ENCODE results near the gene ARHGEF11. TPM values are rescaled to one million over a fixed set of nuclear protein-coding genes. Genes with fewer than 3 reads are reported as not detected.
A peak's percentile ranks its signal among the peaks of the same experiment; 100 is the strongest.
"Not testable (repeated sequence)": the region's sequence is repeated elsewhere in the genome, so short reads cannot be mapped to it uniquely, and the experiment has no call there.

The ARHGEF11 gene
- polyA plus RNA-seq, 1 donor (not counting 4 experiments of a cell fraction or from before 2014, with no cell fraction given): 8.0 TPM

DNA sequence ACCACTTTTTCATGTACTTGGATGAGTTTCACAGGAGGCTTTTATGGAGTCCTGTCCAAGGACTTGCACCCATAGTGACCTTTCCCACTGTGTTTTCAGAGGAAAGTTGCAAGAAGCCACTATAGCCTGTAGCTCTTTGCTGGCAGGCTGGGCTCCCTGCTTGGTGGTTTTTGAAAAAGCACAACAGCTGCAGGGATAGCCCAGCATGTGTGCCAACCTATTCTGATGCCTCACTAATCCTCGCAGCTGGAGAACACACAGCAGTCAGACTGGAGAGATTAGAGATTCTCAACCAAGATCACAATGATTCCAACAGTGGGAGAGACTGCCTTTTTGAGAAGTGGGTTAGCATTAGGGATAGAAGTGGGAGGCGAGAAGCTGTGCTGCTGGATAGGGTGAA is 24.1 kb upstream of the ARHGEF11 start:
- no peaks in the 10 kb centered on the region for H3K9me3 ChIP-seq (ENCODE audit: control insufficient read depth, low read depth, low read length)
- H3K4me2 ChIP-seq (ENCODE audit: control insufficient read depth, extremely low read depth, insufficient read depth, low read depth, low read length): no peak overlapping the region
- no peaks in the 10 kb centered on the region for H3K36me3 ChIP-seq (ENCODE audit: control insufficient read depth in 2 of 2, extremely low read depth in 1 of 2, insufficient read depth in 2 of 2, low read length in 2 of 2)
- dilution Hi-C loops (cut with MboI; ENCODE audit: extremely low pct_ligation_motif_present, low sequenced_read_pairs): no loop called here
- no peak overlapping the region for H3K27ac ChIP-seq (ENCODE audit: control insufficient read depth, insufficient read depth, low read length)
- H3K9me1 ChIP-seq (ENCODE audit: control insufficient read depth, extremely low read depth, insufficient read depth, low read length): no peaks in the 10 kb centered on the region
- H2AFZ ChIP-seq (ENCODE audit: control insufficient read depth, low read length): no peak overlapping the region
- H3K4me1 ChIP-seq (ENCODE audit: control insufficient read depth, extremely low read depth, insufficient read depth, low read length): peaks cover 4% of the 10 kb centered on the region
- peaks cover 7% of the 10 kb centered on the region for H3K27me3 ChIP-seq (ENCODE audit: control insufficient read depth, extremely low read depth, insufficient read depth, low read length)
- FAIRE-seq (no peak), DNase-seq (ENCODE audit: low read depth, low spot score) (no peak)
- H3K9ac ChIP-seq (ENCODE audit: control insufficient read depth, extremely low read depth, insufficient read depth, low read length): no peak overlapping the region
- H3K79me2 ChIP-seq (ENCODE audit: control insufficient read depth, insufficient read depth, low read length): no peaks in the 10 kb centered on the region
- TF ChIP-seq, protein P1, sequence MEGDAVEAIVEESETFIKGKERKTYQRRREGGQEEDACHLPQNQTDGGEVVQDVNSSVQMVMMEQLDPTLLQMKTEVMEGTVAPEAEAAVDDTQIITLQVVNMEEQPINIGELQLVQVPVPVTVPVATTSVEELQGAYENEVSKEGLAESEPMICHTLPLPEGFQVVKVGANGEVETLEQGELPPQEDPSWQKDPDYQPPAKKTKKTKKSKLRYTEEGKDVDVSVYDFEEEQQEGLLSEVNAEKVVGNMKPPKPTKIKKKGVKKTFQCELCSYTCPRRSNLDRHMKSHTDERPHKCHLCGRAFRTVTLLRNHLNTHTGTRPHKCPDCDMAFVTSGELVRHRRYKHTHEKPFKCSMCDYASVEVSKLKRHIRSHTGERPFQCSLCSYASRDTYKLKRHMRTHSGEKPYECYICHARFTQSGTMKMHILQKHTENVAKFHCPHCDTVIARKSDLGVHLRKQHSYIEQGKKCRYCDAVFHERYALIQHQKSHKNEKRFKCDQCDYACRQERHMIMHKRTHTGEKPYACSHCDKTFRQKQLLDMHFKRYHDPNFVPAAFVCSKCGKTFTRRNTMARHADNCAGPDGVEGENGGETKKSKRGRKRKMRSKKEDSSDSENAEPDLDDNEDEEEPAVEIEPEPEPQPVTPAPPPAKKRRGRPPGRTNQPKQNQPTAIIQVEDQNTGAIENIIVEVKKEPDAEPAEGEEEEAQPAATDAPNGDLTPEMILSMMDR (optimal IDR thresholded peaks at IDR 0.05 in 1 of 3, IDR thresholded peaks at IDR 0.05 in 1 of 3, conservative IDR thresholded peaks at IDR 0.05 in 1 of 3; ENCODE audit: extremely low read depth in 1 of 3, insufficient read depth in 2 of 3, low read length in 3 of 3): no peak
- no peak for TF ChIP-seq EZH2 (IDR thresholded peaks at IDR 0.05; ENCODE audit: low read length)
- H4K20me1 ChIP-seq (ENCODE audit: control insufficient read depth, extremely low read depth, insufficient read depth, low read length): no peaks in the 10 kb centered on the region
- H3K4me3 ChIP-seq (ENCODE audit: control insufficient read depth in 2 of 3, extremely low read depth in 1 of 3, insufficient read depth in 2 of 3, low read depth in 1 of 3, low read length in 3 of 3): no peak overlapping the region

DNA sequence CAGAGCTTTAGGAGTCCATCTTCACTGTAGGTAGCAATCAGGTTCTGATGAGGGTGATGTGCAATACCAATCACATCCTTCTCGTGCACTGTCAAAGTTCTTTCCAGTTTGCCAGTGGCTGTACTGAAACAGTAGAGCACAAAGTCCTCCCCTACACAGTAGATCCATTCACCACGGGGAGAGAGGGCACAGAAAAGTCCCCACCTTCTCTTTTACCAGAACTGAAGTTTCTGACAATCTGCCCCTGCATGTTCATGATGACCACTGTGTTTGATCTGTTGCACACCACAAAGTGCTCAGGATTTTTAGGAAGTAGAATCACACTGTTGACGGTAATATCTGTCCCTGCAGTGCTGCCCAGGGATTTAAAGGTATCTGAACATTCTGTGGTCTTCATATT is 13.7 kb upstream of the ARHGEF11 start:
- H4K20me1 ChIP-seq (ENCODE audit: control insufficient read depth, extremely low read depth, insufficient read depth, low read length); H3K27me3 ChIP-seq (ENCODE audit: control insufficient read depth, extremely low read depth, insufficient read depth, low read length); H3K36me3 ChIP-seq (ENCODE audit: control insufficient read depth in 2 of 2, extremely low read depth in 1 of 2, insufficient read depth in 2 of 2, low read length in 2 of 2); H3K4me3 ChIP-seq (ENCODE audit: control insufficient read depth in 2 of 3, extremely low read depth in 1 of 3, insufficient read depth in 2 of 3, low read depth in 1 of 3, low read length in 3 of 3); DNase-seq (ENCODE audit: low read depth, low spot score); H3K27ac ChIP-seq (ENCODE audit: control insufficient read depth, insufficient read depth, low read length); H3K9ac ChIP-seq (ENCODE audit: control insufficient read depth, extremely low read depth, insufficient read depth, low read length); H3K79me2 ChIP-seq (ENCODE audit: control insufficient read depth, insufficient read depth, low read length); H3K4me2 ChIP-seq (ENCODE audit: control insufficient read depth, extremely low read depth, insufficient read depth, low read depth, low read length); H3K9me3 ChIP-seq (ENCODE audit: control insufficient read depth, low read depth, low read length); dilution Hi-C loops (cut with MboI; ENCODE audit: extremely low pct_ligation_motif_present, low sequenced_read_pairs); H2AFZ ChIP-seq (ENCODE audit: control insufficient read depth, low read length); H3K4me1 ChIP-seq (ENCODE audit: control insufficient read depth, extremely low read depth, insufficient read depth, low read length); H3K9me1 ChIP-seq (ENCODE audit: control insufficient read depth, extremely low read depth, insufficient read depth, low read length): not testable (repeated sequence)
- FAIRE-seq: peak; percentile 62

DNA sequence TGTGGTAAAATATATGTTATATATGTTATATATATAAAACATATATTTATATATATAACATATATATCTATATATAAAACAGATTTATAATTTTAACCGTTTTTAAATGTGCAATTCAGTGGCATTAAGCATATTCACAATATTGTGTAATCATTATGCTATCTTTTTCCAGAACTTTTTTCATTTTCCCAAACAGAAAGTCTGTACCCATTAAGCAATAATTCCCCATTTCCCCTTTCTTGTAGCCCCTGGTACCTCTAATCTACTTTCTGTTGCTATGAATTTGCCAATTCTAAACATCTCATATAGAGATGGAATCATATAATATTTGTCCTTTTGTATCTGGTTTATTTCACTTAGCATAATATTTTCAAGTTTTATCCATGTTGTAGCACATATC is 10.7 kb upstream of the ARHGEF11 start:
- Histone ChIP-seq H3K79me2 (ENCODE audit: control insufficient read depth, insufficient read depth, low read length) (no peaks in the 10 kb centered on the region), H3K4me3 (ENCODE audit: control insufficient read depth in 2 of 3, extremely low read depth in 1 of 3, insufficient read depth in 2 of 3, low read depth in 1 of 3, low read length in 3 of 3) (no peak overlapping the region), H3K4me2 (ENCODE audit: control insufficient read depth, extremely low read depth, insufficient read depth, low read depth, low read length) (no peak overlapping the region), H3K27me3 (ENCODE audit: control insufficient read depth, extremely low read depth, insufficient read depth, low read length) (peaks cover 5% of the 10 kb centered on the region), H3K9me3 (ENCODE audit: control insufficient read depth, low read depth, low read length) (no peaks in the 10 kb centered on the region), H4K20me1 (ENCODE audit: control insufficient read depth, extremely low read depth, insufficient read depth, low read length) (no peaks in the 10 kb centered on the region), H3K9ac (ENCODE audit: control insufficient read depth, extremely low read depth, insufficient read depth, low read length) (no peak overlapping the region), H3K36me3 (ENCODE audit: control insufficient read depth in 2 of 2, extremely low read depth in 1 of 2, insufficient read depth in 2 of 2, low read length in 2 of 2) (no peaks in the 10 kb centered on the region), H2AFZ (ENCODE audit: control insufficient read depth, low read length) (no peak overlapping the region), H3K9me1 (ENCODE audit: control insufficient read depth, extremely low read depth, insufficient read depth, low read length) (no peaks in the 10 kb centered on the region), H3K4me1 (ENCODE audit: control insufficient read depth, extremely low read depth, insufficient read depth, low read length) (no peaks in the 10 kb centered on the region), H3K27ac (ENCODE audit: control insufficient read depth, insufficient read depth, low read length) (no peak overlapping the region)
- DNase-seq (ENCODE audit: low read depth, low spot score): no peak
- FAIRE-seq: no peak
- no peak for TF ChIP-seq EZH2 (IDR thresholded peaks at IDR 0.05; ENCODE audit: low read length)
- TF ChIP-seq, protein P1 (optimal IDR thresholded peaks at IDR 0.05 in 1 of 3, IDR thresholded peaks at IDR 0.05 in 1 of 3, conservative IDR thresholded peaks at IDR 0.05 in 1 of 3; ENCODE audit: extremely low read depth in 1 of 3, insufficient read depth in 2 of 3, low read length in 3 of 3): no peak
- dilution Hi-C loops (cut with MboI; ENCODE audit: extremely low pct_ligation_motif_present, low sequenced_read_pairs): no loop called here

DNA sequence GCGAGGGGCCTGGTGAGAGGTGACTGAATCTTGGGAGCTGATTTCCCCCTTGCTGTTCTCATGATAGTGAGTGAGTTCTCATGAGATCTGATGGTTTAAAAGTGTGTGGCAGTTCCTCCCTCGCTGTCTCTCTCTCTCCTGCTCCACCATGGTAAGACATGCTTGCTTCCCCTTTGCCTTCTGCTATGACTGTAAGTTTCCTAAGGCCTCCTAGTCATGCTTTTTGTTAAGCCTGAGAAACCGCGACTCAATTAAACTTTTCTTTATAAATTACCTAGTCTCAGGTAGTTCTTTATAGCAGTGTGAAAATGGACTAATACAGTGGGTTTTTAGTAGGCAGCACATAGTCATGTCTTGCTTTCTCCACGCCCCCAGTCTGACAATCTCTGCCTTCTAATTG is 10.2 kb upstream of the ARHGEF11 start:
- H2AFZ ChIP-seq (ENCODE audit: control insufficient read depth, low read length); H3K4me3 ChIP-seq (ENCODE audit: control insufficient read depth in 2 of 3, extremely low read depth in 1 of 3, insufficient read depth in 2 of 3, low read depth in 1 of 3, low read length in 3 of 3); FAIRE-seq; dilution Hi-C loops (cut with MboI; ENCODE audit: extremely low pct_ligation_motif_present, low sequenced_read_pairs); H3K79me2 ChIP-seq (ENCODE audit: control insufficient read depth, insufficient read depth, low read length); H3K27ac ChIP-seq (ENCODE audit: control insufficient read depth, insufficient read depth, low read length); H3K9ac ChIP-seq (ENCODE audit: control insufficient read depth, extremely low read depth, insufficient read depth, low read length); H3K4me2 ChIP-seq (ENCODE audit: control insufficient read depth, extremely low read depth, insufficient read depth, low read depth, low read length); DNase-seq (ENCODE audit: low read depth, low spot score); H3K9me3 ChIP-seq (ENCODE audit: control insufficient read depth, low read depth, low read length); H3K9me1 ChIP-seq (ENCODE audit: control insufficient read depth, extremely low read depth, insufficient read depth, low read length); H3K36me3 ChIP-seq (ENCODE audit: control insufficient read depth in 2 of 2, extremely low read depth in 1 of 2, insufficient read depth in 2 of 2, low read length in 2 of 2); H4K20me1 ChIP-seq (ENCODE audit: control insufficient read depth, extremely low read depth, insufficient read depth, low read length); H3K27me3 ChIP-seq (ENCODE audit: control insufficient read depth, extremely low read depth, insufficient read depth, low read length); H3K4me1 ChIP-seq (ENCODE audit: control insufficient read depth, extremely low read depth, insufficient read depth, low read length): not testable (repeated sequence)
